Activated CD4-positive, alpha-beta memory T cell treated with anti-CD3 and anti-CD28 coated beads for 36 hours (primary cell): ENCODE results near the gene MARK4. TPM values are rescaled to one million over a fixed set of nuclear protein-coding genes. Genes with fewer than 3 reads are reported as not detected.

Source experiments
- CTCF ChIA-PET: fragments of 350-600 bp; sonication (Branson Sonifier 250); formaldehyde crosslinking; loops from one replicate; lab custom pipeline; 2021; ENCODE audit warnings: antibody characterized with exemption, inconsistent platforms; lab: Charles Lee
- POLR2A ChIA-PET: fragments of 350-600 bp; sonication (Branson Sonifier 250); formaldehyde crosslinking; loops from one replicate; lab custom pipeline; 2021; ENCODE audit warnings: antibody characterized with exemption; lab: Charles Lee
- DNase-seq: peaks from one replicate; pipeline ENCODE4 v3.0.0-alpha.2; 2020
- H3K27ac Mint-ChIP-seq: one replicate; pipeline ENCODE4 v1.8.0; 2021; ENCODE audit warnings: mixed read lengths
- H3K27me3 Mint-ChIP-seq: one replicate; pipeline ENCODE4 v1.8.0; 2021; ENCODE audit warnings: mixed read lengths
- H3K36me3 Mint-ChIP-seq: one replicate; pipeline ENCODE4 v1.8.0; 2021; ENCODE audit warnings: mixed read lengths
- H3K4me1 Mint-ChIP-seq: one replicate; pipeline ENCODE4 v1.8.0; 2021; ENCODE audit warnings: low read depth, mixed read lengths
- H3K4me3 Mint-ChIP-seq: one replicate; pipeline ENCODE4 v1.8.0; 2021; ENCODE audit warnings: mild to moderate bottlenecking, mixed read lengths
- H3K9me3 Mint-ChIP-seq: one replicate; pipeline ENCODE4 v1.8.0; 2021; ENCODE audit warnings: mixed read lengths
- intact Hi-C: fragments of 100-400 bp; cut with micrococcal nuclease; formaldehyde crosslinking; loops from one replicate; pipeline ENCODE4 v1.15.1; 2023
- total RNA-seq, 2 experiments: library from RNA; stranded (reverse); gene quantifications; one replicate each; pipeline ENCODE4 v1.2.3, GENCODE V29; 2021

The MARK4 gene
- total RNA-seq, 2 experiments from 2014 or later: 20.3 to 21.6 TPM

DNA sequence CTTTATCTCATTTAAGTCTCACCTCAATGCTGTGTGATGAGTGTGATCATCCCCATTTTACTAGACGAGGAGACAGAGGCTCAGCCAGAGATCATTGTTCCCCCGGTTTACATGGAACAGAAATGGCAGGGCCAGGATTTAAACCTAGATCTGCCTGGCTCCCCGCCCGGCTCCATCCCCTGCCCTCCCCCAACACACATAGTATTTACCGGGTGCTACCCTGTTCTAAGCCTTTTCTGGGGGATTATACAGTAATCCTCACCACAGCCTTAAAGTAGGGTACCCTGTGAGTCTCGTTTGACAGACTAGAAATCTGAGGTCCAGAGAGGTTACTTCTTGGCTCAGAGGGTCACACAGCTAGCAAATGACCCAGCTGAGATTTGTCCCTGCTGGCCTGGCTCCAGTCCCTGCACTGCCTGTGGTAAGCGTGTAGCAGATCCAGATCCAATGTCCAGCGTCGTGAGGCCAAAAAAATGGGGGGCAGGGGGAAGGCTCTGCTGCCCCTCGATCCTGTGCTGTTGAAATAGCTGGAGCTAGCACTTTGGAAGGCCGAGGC, 85.7 kb downstream of the MARK4 start:
- Mint-ChIP-seq H3K27ac (no peak overlapping the region), H3K27me3 (peaks cover 15% of the 10 kb centered on the region), H3K4me3 (no peak overlapping the region), H3K9me3 (no peaks in the 10 kb centered on the region), H3K4me1 (peaks cover 4% of the 10 kb centered on the region), H3K36me3 (no peaks in the 10 kb centered on the region)
- POLR2A ChIA-PET: no interaction called here
- intact Hi-C loops: loop anchor here (5.0 kb wide), 2 partner anchors 84 to 144 kb away; partner anchors contain the start of gene MARK4
- DNase-seq: no peak
- CTCF ChIA-PET: interaction anchor here (0.6 to 3.4 kb wide), 4 partner anchors 10 to 88 kb away, joined by 3 to 17 read pairs (median 4); no protein-coding TSS in a partner anchor

DNA sequence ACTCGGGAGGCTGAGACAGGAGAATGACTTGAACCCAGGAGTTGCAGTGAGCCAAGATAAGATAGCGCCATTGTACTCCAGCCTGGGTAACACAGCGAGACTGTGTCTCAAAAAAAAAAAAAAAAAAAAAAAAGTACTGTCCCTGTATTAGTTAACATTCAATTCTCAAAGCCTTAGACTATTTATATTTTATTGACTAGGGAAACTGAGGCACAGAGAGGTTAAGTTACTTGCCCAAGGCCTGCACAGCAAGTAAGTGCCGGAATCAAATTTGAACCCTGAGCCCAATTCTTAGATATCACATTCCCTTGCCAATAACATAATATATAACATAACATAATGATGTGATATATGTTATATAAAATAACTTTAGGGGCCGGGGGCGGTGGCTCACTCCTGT, 88.6 kb downstream of the MARK4 start:
- Mint-ChIP-seq H3K4me1 (peaks cover 4% of the 10 kb centered on the region), H3K9me3 (no peaks in the 10 kb centered on the region), H3K4me3 (no peak overlapping the region), H3K27ac (no peak overlapping the region), H3K36me3 (no peaks in the 10 kb centered on the region), H3K27me3 (peaks cover 17% of the 10 kb centered on the region)
- POLR2A ChIA-PET: no interaction called here
- CTCF ChIA-PET: interaction anchor here (0.9 to 3.4 kb wide), 9 partner anchors 13 to 221 kb away, joined by 3 to 17 read pairs (median 4); no protein-coding TSS in a partner anchor
- no peak for DNase-seq
- intact Hi-C loops: loop anchor here (5.0 kb wide), 2 partner anchors 87 to 147 kb away; partner anchors contain the start of gene MARK4

- CTCF ChIA-PET: no interaction called here
- peaks cover 4% of the 10 kb centered on the region for H3K4me1 Mint-ChIP-seq
- no peak within 1 kb of the TSS for H3K27ac Mint-ChIP-seq
- peaks cover 21% of the 10 kb centered on the region for H3K27me3 Mint-ChIP-seq
- DNase-seq: peak; percentile 55
- H3K9me3 Mint-ChIP-seq: no peaks in the 10 kb centered on the region
- intact Hi-C loops: no loop called here
- POLR2A ChIA-PET: no interaction called here
- H3K36me3 Mint-ChIP-seq: no peaks in the 10 kb centered on the region
- H3K4me3 Mint-ChIP-seq: peak within 1 kb of the TSS; percentile 36
Observed at GRCh38 chr19:45340232-45340898, 89.3 kb downstream of the MARK4 start, which contains the start of gene KLC3. KLC3 (plus strand) TSS chr19:45340750; CDS start chr19:45345542, 4,792 bp downstream.

DNA sequence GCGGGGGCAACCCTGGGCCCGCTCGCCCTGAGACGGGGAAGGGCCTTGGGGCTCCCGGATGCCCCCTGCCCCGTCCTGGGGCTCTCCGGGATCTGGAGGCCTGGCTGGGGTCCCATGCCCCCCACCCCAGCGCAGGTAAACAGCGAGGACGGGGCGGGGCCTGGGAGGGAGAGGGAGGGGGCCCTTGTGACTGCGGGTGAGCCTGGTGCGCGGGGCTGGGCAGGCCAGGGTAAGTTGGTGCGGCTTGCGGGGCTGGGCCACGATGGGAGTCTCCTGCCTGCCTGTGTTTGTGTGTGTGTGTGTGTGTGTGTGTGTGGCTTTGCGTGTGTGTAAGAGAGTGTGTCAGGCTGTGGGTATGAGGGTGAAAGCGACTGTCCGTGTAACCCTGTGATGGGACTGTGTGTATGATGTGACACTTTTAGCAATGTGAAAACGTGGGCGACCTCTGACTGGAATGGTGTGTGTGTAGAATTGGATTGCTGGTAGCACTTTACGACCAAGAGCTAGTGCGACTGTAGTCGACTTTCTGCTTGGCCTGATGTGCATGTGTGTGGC, 89.9 kb downstream of the MARK4 start:
- Mint-ChIP-seq H3K4me1 (peaks cover 4% of the 10 kb centered on the region), H3K27ac (no peak overlapping the region), H3K4me3 (no peak overlapping the region), H3K27me3 (peaks cover 23% of the 10 kb centered on the region), H3K36me3 (no peaks in the 10 kb centered on the region), H3K9me3 (no peaks in the 10 kb centered on the region)
- intact Hi-C loops: no loop called here
- ChIA-PET CTCF (no interaction called here), POLR2A (no interaction called here)
- peak; percentile 17 for DNase-seq

GRCh38 chr19:45342911-45343310, 91.8 kb downstream of the MARK4 start:
- Mint-ChIP-seq H3K27me3 (peaks cover 22% of the 10 kb centered on the region), H3K9me3 (no peaks in the 10 kb centered on the region), H3K4me1 (peaks cover 4% of the 10 kb centered on the region), H3K36me3 (no peaks in the 10 kb centered on the region), H3K4me3 (no peak overlapping the region), H3K27ac (no peak overlapping the region)
- DNase-seq: no peak
- intact Hi-C loops: no loop called here
- POLR2A ChIA-PET: no interaction called here
- CTCF ChIA-PET: no interaction called here

DNA sequence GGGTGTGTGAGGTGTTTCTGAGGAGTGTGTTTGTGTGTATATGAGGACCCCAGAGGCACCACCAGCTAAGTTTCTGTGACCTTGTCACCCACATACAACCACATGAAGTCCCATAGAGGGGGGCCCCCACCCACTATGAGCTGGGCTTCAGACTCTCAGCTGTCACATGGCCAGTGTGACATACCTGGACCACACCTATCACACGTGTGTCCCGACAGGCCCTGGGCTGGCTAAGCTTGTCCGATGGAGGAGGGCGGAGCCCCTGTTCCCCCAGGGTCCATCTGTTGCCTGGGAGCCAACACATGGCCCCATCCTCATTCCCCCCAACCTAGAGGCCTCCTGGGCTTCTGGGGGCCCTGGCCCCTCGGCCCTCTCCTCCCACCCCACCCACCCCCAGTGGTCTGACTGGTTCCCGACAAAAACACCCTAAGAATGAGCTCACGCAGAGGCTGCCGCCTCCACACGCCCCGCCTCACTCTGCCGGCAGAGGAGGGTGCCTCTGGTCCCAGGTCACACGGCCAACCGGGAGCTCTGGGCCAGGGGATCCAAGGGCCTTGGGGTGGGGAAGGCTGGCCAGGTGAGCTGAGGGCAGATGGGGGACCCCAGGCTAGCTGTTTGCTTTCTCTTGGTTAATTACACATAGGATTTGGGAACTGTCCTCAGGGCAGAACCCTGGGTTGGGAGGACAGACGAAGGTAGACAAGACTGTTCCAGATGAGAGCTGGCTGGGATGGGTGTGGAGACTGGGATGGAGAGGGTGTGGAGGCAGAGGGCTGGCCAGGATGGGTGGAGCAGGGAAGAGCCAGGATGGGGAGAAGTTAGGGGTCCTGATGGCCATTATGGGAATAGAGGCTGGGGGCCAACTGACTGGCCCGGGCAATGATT, 93.8 kb downstream of the MARK4 start:
- H3K36me3 Mint-ChIP-seq: no peaks in the 10 kb centered on the region
- peaks cover 17% of the 10 kb centered on the region for H3K27me3 Mint-ChIP-seq
- no peaks in the 10 kb centered on the region for H3K9me3 Mint-ChIP-seq
- CTCF ChIA-PET: no interaction called here
- POLR2A ChIA-PET: no interaction called here
- intact Hi-C loops: no loop called here
- H3K4me1 Mint-ChIP-seq: peaks cover 2% of the 10 kb centered on the region
- no peak overlapping the region for H3K4me3 Mint-ChIP-seq
- no peak for DNase-seq
- H3K27ac Mint-ChIP-seq: no peak overlapping the region

GRCh38 chr19:45345506-45345860, 94.4 kb downstream of the MARK4 start:
- H3K27ac Mint-ChIP-seq: no peak overlapping the region
- no peak for DNase-seq
- ChIA-PET POLR2A (no interaction called here), CTCF (no interaction called here)
- intact Hi-C loops: no loop called here
- no peaks in the 10 kb centered on the region for H3K36me3 Mint-ChIP-seq
- no peaks in the 10 kb centered on the region for H3K4me1 Mint-ChIP-seq
- peaks cover 13% of the 10 kb centered on the region for H3K27me3 Mint-ChIP-seq
- H3K4me3 Mint-ChIP-seq: no peak overlapping the region
- H3K9me3 Mint-ChIP-seq: no peaks in the 10 kb centered on the region

- no peak for DNase-seq
- Mint-ChIP-seq H3K27ac (no peak overlapping the region), H3K27me3 (peaks cover 13% of the 10 kb centered on the region), H3K4me1 (no peaks in the 10 kb centered on the region), H3K36me3 (no peaks in the 10 kb centered on the region), H3K9me3 (no peaks in the 10 kb centered on the region), H3K4me3 (no peak overlapping the region)
- ChIA-PET CTCF (no interaction called here), POLR2A (no interaction called here)
- intact Hi-C loops: no loop called here
Observed at GRCh38 chr19:45346449-45346848, 95.4 kb downstream of the MARK4 start.

GRCh38 chr19:45347570-45348366, 96.7 kb downstream of the MARK4 start:
- intact Hi-C loops: no loop called here
- H3K4me1 Mint-ChIP-seq: no peaks in the 10 kb centered on the region
- ChIA-PET CTCF (no interaction called here), POLR2A (no interaction called here)
- H3K27me3 Mint-ChIP-seq: peaks cover 13% of the 10 kb centered on the region
- H3K36me3 Mint-ChIP-seq: peaks cover 3% of the 10 kb centered on the region
- no peak overlapping the region for H3K4me3 Mint-ChIP-seq
- no peak for DNase-seq
- H3K27ac Mint-ChIP-seq: no peak overlapping the region
- no peaks in the 10 kb centered on the region for H3K9me3 Mint-ChIP-seq

- intact Hi-C loops: no loop called here
Observed at GRCh38 chr19:45348367-45349125, 97.5 kb downstream of the MARK4 start.

GRCh38 chr19:45349126-45349415, 98.0 kb downstream of the MARK4 start:
- ChIA-PET POLR2A (no interaction called here), CTCF (no interaction called here)
- Mint-ChIP-seq H3K9me3 (no peaks in the 10 kb centered on the region), H3K27me3 (peaks cover 13% of the 10 kb centered on the region), H3K4me3 (no peak overlapping the region), H3K4me1 (no peaks in the 10 kb centered on the region), H3K27ac (no peak overlapping the region), H3K36me3 (peaks cover 7% of the 10 kb centered on the region)
- no peak for DNase-seq
- intact Hi-C loops: no loop called here

More at GRCh38 chr19:45348367-45349125, 97.5 kb downstream of the MARK4 start:
- Mint-ChIP-seq H3K9me3 (no peaks in the 10 kb centered on the region), H3K4me1 (no peaks in the 10 kb centered on the region), H3K4me3 (no peak overlapping the region), H3K27ac (no peak overlapping the region), H3K36me3 (peaks cover 6% of the 10 kb centered on the region), H3K27me3 (peaks cover 13% of the 10 kb centered on the region)
- POLR2A ChIA-PET: no interaction called here
- no peak for DNase-seq
- CTCF ChIA-PET: no interaction called here
